Measurements from ENCODE around the gene DLGAP3. TPM values are rescaled to one million over a fixed set of nuclear protein-coding genes. Genes with fewer than 3 reads are reported as not detected.
A peak's percentile ranks its signal among the peaks of the same experiment; 100 is the strongest.

The DLGAP3 gene
- total and polyA plus RNA-seq, 2 of the 13 experiments (the other 11 are each of a cell fraction or from before 2014, with no cell fraction given), result 0.03 to 0.04 TPM

- TF ChIP-seq ZNF710 (CRISPR knock-in tag; IDR thresholded peaks at IDR 0.05; ENCODE audit: borderline replicate concordance), result no peak
- TF ChIP-seq NR3C1 (CRISPR knock-in tag; IDR thresholded peaks at IDR 0.05), result no peak
- no peak for TF ChIP-seq ZNF713 (CRISPR knock-in tag; IDR thresholded peaks at IDR 0.05)
- TF ChIP-seq KAT8 (CRISPR knock-in tag; IDR thresholded peaks at IDR 0.05), result no peak
Observed at GRCh38 chr1:34825455-34826091, 103.9 kb downstream of the DLGAP3 start (continued).

- intact Hi-C loops (cut with micrococcal nuclease; ENCODE audit: unreplicated experiment), result no loop called here
- H3K4me2 ChIP-seq (ENCODE audit: low read depth, low read length), result peak overlapping the region; percentile 85
- no peak for DNase-seq (ENCODE audit: low spot score)
- no peaks in the 10 kb centered on the region for H3K9me3 ChIP-seq (ENCODE audit: low read length)
- WGBS (ENCODE audit: low lambda C conversion rate), result 29% methylated on average over 3 of the region's 3 CpGs
- H3K27ac ChIP-seq (ENCODE audit: extremely low read length, insufficient read depth, low read length), result no peak overlapping the region
- TF ChIP-seq THAP7 (CRISPR knock-in tag; IDR thresholded peaks at IDR 0.05), result 0 out of 2 replicates have a peak, but pooled peaks have one; percentile 14
- peak; percentile 10 for TF ChIP-seq ZFP36 (IDR thresholded peaks at IDR 0.05; ENCODE audit: borderline replicate concordance, low read depth, low read length, partially characterized antibody)
- no peak for TF ChIP-seq ZFP91 (CRISPR knock-in tag; IDR thresholded peaks at IDR 0.05; ENCODE audit: borderline replicate concordance)
- TF ChIP-seq ZNF768 (CRISPR knock-in tag; IDR thresholded peaks at IDR 0.05), result peak; percentile 83
- peaks cover 31% of the 10 kb centered on the region for H3K4me1 ChIP-seq (ENCODE audit: insufficient read depth, low read length)
- in situ Hi-C loops (cut with HindIII; ENCODE audit: extremely low pct_ligation_motif_present, low pct_unique_long_range_greater_than_20kb), result no loop called here
- no TSS peak for BruUV-seq (replicated peaks)
- peak overlapping the region in 2 of 3 experiments; percentile 38 to 62; a peak in 4 of 6 replicates for H3K4me3 ChIP-seq (replicated peaks in 1 of 3; ENCODE audit: insufficient read depth in 1 of 3, low read depth in 2 of 3, low read length in 3 of 3)
- no peak for ATAC-seq
- peak overlapping the region; percentile 33; the same call in 1 of the 2 replicates for H3K9ac ChIP-seq (ENCODE audit: insufficient read depth, low read depth, low read length)
- H4K20me1 ChIP-seq (ENCODE audit: insufficient read depth, low read length), result no peaks in the 10 kb centered on the region
- ChIA-PET CTCF (ENCODE audit: low intra/inter-chr PET ratio, low total read pairs) (interaction anchor here (1.5 kb wide), 1 partner anchor 28 kb away, joined by 9 read pairs; no protein-coding TSS in a partner anchor), POLR2A (interaction anchor here (1.0 to 1.1 kb wide), 2 partner anchors 19 to 35 kb away, joined by 3 read pairs; partner anchors contain the start of gene SMIM12)
- H3K79me2 ChIP-seq (ENCODE audit: insufficient read depth, low read length), result no peaks in the 10 kb centered on the region
- no peaks in the 10 kb centered on the region; a peak in 2 of 5 replicates for H3K27me3 ChIP-seq (ENCODE audit: control insufficient read depth in 1 of 2, insufficient read depth in 2 of 2, low read length in 2 of 2)
- no peaks in the 10 kb centered on the region for H3K36me3 ChIP-seq (replicated peaks in 1 of 2; ENCODE audit: control insufficient read depth in 1 of 2, insufficient read depth in 2 of 2, low read length in 2 of 2)
- H2AFZ ChIP-seq (ENCODE audit: low read length), result no peak overlapping the region
- FAIRE-seq, result no peak
Observed at GRCh38 chr1:34824817-34825454, 104.5 kb downstream of the DLGAP3 start.

All from HepG2 (cell line).